Endothelial cell of umbilical vein (primary cell): ENCODE data around the gene GAS7. TPM values are rescaled to one million over a fixed set of nuclear protein-coding genes. Genes with fewer than 3 reads are reported as not detected.

ENCODE experiments used
- BruUV-seq: library from RNA; stranded (reverse); fragments of 400-500 nt; replicated peaks from 2 replicates; lab custom pipeline; 2021; lab: Mats Ljungman, UMichigan
- CTCF ChIA-PET: fragments of 300-600, 350-600 bp; sonication (Branson Sonifier 250); formaldehyde crosslinking; loops from one replicate; lab custom pipeline; 2021; ENCODE audit warnings: antibody characterized with exemption, inconsistent platforms; lab: Charles Lee
- POLR2A ChIA-PET: fragments of 300-600, 350-600 bp; sonication (Branson Sonifier 250); formaldehyde crosslinking; loops from one replicate; lab custom pipeline; 2021; ENCODE audit warnings: antibody characterized with exemption, inconsistent platforms; lab: Charles Lee
- DNase-seq: peaks from one replicate; pipeline ENCODE4 v3.0.0-alpha.2; 2011; ENCODE audit warnings: low read depth, low spot score
- FAIRE-seq: peaks from 2 replicates; lab custom pipeline; 2011; peaks lifted over from hg19 to GRCh38; lab: Jason Lieb, UNC
- H2AFZ ChIP-seq: 2 replicates; pipeline ENCODE4 v1.6.0; 2012; ENCODE audit warnings: low read depth, low read length, control low read depth, inconsistent platforms
- H3K27ac ChIP-seq: 2 replicates; pipeline ENCODE4 v1.5.1; 2011; ENCODE audit warnings: low read depth, mild to moderate bottlenecking, control low read depth, low read length, moderate library complexity; ENCODE audit not compliant: insufficient read depth
- H3K27me3 ChIP-seq, 2 experiments: 2 replicates each; pipeline versions ENCODE4 v1.6.0 to v1.6.1; 2011; ENCODE audit warnings: low read length in 2 of 2, mixed read lengths in 1 of 2; ENCODE audit not compliant: control insufficient read depth in 2 of 2, insufficient read depth in 2 of 2
- H3K36me3 ChIP-seq, 2 experiments: 2 replicates in 1 of 2; 3 replicates in 1 of 2; pipeline ENCODE4 v1.5.1; 2011; ENCODE audit warnings: low read length in 2 of 2, mild to moderate bottlenecking in 1 of 2, moderate library complexity in 1 of 2; ENCODE audit not compliant: control insufficient read depth in 2 of 2, insufficient read depth in 2 of 2; ENCODE audit errors: extremely low read depth in 1 of 2
- H3K4me1 ChIP-seq: 3 replicates; pipeline ENCODE4 v1.5.1; 2011; ENCODE audit warnings: mild to moderate bottlenecking, low read length; ENCODE audit not compliant: control insufficient read depth, insufficient read depth; ENCODE audit errors: extremely low read depth
- H3K4me2 ChIP-seq: 2 replicates; pipeline ENCODE4 v1.6.1; 2011; ENCODE audit warnings: low read length, control low read depth, mixed read lengths; ENCODE audit not compliant: insufficient read depth
- H3K4me3 ChIP-seq, 3 experiments: fragments of 200-600 bp in 1 of 3; sonication (generic), shearing (Covaris generic) in 1 of 3; replicated peaks in 1 of 3; 2 replicates each; pipeline ENCODE4 v1.5.1; 2011 to 2016; ENCODE audit warnings: control low read depth in 3 of 3, low read length in 3 of 3, mild to moderate bottlenecking in 2 of 3, inconsistent platforms in 1 of 3, low read depth in 1 of 3, moderate library complexity in 1 of 3; ENCODE audit not compliant: insufficient read depth in 1 of 3
- H3K79me2 ChIP-seq: 2 replicates; pipeline ENCODE4 v1.6.0; 2012; ENCODE audit warnings: low read length, inconsistent platforms; ENCODE audit not compliant: control insufficient read depth, insufficient read depth
- H3K9ac ChIP-seq: replicated peaks from 2 replicates; pipeline ENCODE3; 2011; ENCODE audit warnings: low read length, control low read depth; ENCODE audit not compliant: insufficient read depth; ENCODE audit errors: extremely low read depth
- H3K9me1 ChIP-seq: replicated peaks from 3 replicates; pipeline ENCODE4 v1.6.0; 2011; ENCODE audit warnings: mild to moderate bottlenecking, low read length; ENCODE audit not compliant: control insufficient read depth, insufficient read depth; ENCODE audit errors: extremely low read depth
- H3K9me3 ChIP-seq: replicated peaks from 2 replicates; pipeline ENCODE4 v1.5.1; 2012; ENCODE audit warnings: low read length, inconsistent platforms; ENCODE audit not compliant: control insufficient read depth, insufficient read depth
- H4K20me1 ChIP-seq: replicated peaks from 2 replicates; pipeline ENCODE3; 2011; ENCODE audit warnings: mild to moderate bottlenecking, low read length; ENCODE audit not compliant: control insufficient read depth, insufficient read depth; ENCODE audit errors: extremely low read depth
- CTCF ChIP-seq, 2 donors: IDR thresholded peaks; 1 replicate in 1 of 2; 2 replicates in 1 of 2; pipeline ENCODE4 v1.5.1; 2011; ENCODE audit warnings: low read length in 2 of 2, mild to moderate bottlenecking in 2 of 2, moderate library complexity in 2 of 2, control low read depth in 1 of 2, inconsistent platforms in 1 of 2, low read depth in 1 of 2; ENCODE audit not compliant: insufficient read depth in 1 of 2; ENCODE audit errors: extremely low read depth in 1 of 2
- EZH2 ChIP-seq: IDR thresholded peaks from 2 replicates; pipeline ENCODE4 v1.6.1; 2012; ENCODE audit warnings: borderline replicate concordance, low read depth, mild to moderate bottlenecking, moderate library complexity, low read length, inconsistent platforms; ENCODE audit not compliant: severe bottlenecking
- FOS ChIP-seq: IDR thresholded peaks from 2 replicates; pipeline ENCODE4 v1.6.1; 2011; ENCODE audit warnings: mild to moderate bottlenecking, low read length, moderate library complexity, borderline replicate concordance; ENCODE audit not compliant: insufficient read depth
- GATA2 ChIP-seq: IDR thresholded peaks from 2 replicates; pipeline ENCODE4 v1.7.0; 2011; ENCODE audit warnings: low read depth, mild to moderate bottlenecking, moderate library complexity, mixed read lengths, low read length; ENCODE audit not compliant: insufficient read length, insufficient read depth
- JUN ChIP-seq: IDR thresholded peaks from 2 replicates; pipeline ENCODE4 v1.6.1; 2011; ENCODE audit warnings: borderline replicate concordance, low read depth; ENCODE audit not compliant: insufficient read length, insufficient read depth
- MAX ChIP-seq: IDR thresholded peaks from 2 replicates; pipeline ENCODE4 v1.6.1; 2011; ENCODE audit not compliant: insufficient read depth, insufficient read length
- MYC ChIP-seq: IDR thresholded peaks from one replicate; pipeline ENCODE4 v1.6.1; 2011; ENCODE audit warnings: mild to moderate bottlenecking, low read depth, low read length
- POLR2A ChIP-seq: IDR thresholded peaks from 2 replicates; pipeline ENCODE4 v1.6.1; 2012; ENCODE audit warnings: low read depth, mild to moderate bottlenecking, control low read depth, low read length
- POLR2AphosphoS5 ChIP-seq: IDR thresholded peaks from 2 replicates; pipeline ENCODE4 v1.6.1; 2012; ENCODE audit warnings: low read depth, mild to moderate bottlenecking, control low read depth, low read length, moderate library complexity; ENCODE audit not compliant: insufficient read depth
- dilution Hi-C: fragments of 300-500 bp; cut with MboI; formaldehyde crosslinking; loops from one replicate; pipeline ENCODE4 v1.15.0; 2019; ENCODE audit warnings: low sequenced_read_pairs; ENCODE audit not compliant: extremely low pct_ligation_motif_present
- intact Hi-C: fragments of 100-400 bp; cut with micrococcal nuclease; formaldehyde crosslinking; loops from one replicate; pipeline ENCODE4 v1.10.0; 2022
- polyA plus RNA-seq, 4 experiments: library from polyadenylated mRNA; depleted of rRNA in 3 of 4; stranded (reverse) in 3 of 4; unstranded in 1 of 4; fragments of >200 nt; gene quantifications; 2 replicates each; pipeline versions ENCODE4 v1.2.1 to v1.2.3, GENCODE V29; 2011 to 2012; ENCODE audit warnings: missing spikeins in 1 of 4
- total RNA-seq: library from RNA; stranded (reverse); gene quantifications from 2 replicates; pipeline ENCODE4 v1.2.3, GENCODE V29; 2021

GAS7 gene
- total and polyA plus RNA-seq, 2 donors (not counting 3 experiments of a cell fraction or from before 2014, with no cell fraction given): not detected

GRCh38 chr17:9928601-9929333 is 269.6 kb downstream of the GAS7 start:
- H3K27ac ChIP-seq: no peak overlapping the region
- no peaks in the 10 kb centered on the region for H3K9me1 ChIP-seq
- TF ChIP-seq POLR2AphosphoS5 (no peak), MAX (no peak), FOS (no peak), GATA2 (no peak), MYC (no peak), CTCF (IDR thresholded peaks at IDR 0.05; ENCODE audit: extremely low read depth in 1 of 2, insufficient read depth in 1 of 2, low read depth in 1 of 2, low read length in 2 of 2) (no peak), POLR2A (no peak), JUN (no peak), EZH2 (no peak)
- H3K4me1 ChIP-seq: no peaks in the 10 kb centered on the region
- ChIA-PET CTCF (interaction anchor here (3.5 kb wide), 1 partner anchor 686 kb away, joined by 11 read pairs; no protein-coding TSS in a partner anchor), POLR2A (no interaction called here)
- no peaks in the 10 kb centered on the region for H4K20me1 ChIP-seq
- intact Hi-C loops: loop anchor here (10.0 kb wide), 1 partner anchor 396 kb away; no protein-coding TSS in a partner anchor
- no peaks in the 10 kb centered on the region for H3K9me3 ChIP-seq
- no peak overlapping the region for H3K9ac ChIP-seq
- no peaks in the 10 kb centered on the region for H3K36me3 ChIP-seq
- no TSS peak for BruUV-seq
- no peak for FAIRE-seq
- H2AFZ ChIP-seq: no peak overlapping the region
- no peaks in the 10 kb centered on the region for H3K79me2 ChIP-seq
- no peak overlapping the region for H3K4me3 ChIP-seq
- DNase-seq: no peak
- no peak overlapping the region for H3K4me2 ChIP-seq
- no peaks in the 10 kb centered on the region for H3K27me3 ChIP-seq
- dilution Hi-C loops: no loop called here
